RWPE2 (cell line): Measurements from ENCODE around the gene LINC00632.

ENCODE experiments used
- ATAC-seq: fragments of 200-7000 bp; cut with Tn5 transposase; 3 replicates; pipeline ENCODE4 v1.9.1; 2021; ENCODE audit warnings: low read depth
- DNase-seq: peaks from one replicate; pipeline ENCODE4 v3.0.0-alpha.2; 2020; ENCODE audit warnings: low spot score
- H3K27ac ChIP-seq: fragments of 450-650 bp; 2 replicates; pipeline ENCODE4 v1.5.1; 2017; ENCODE audit warnings: mild to moderate bottlenecking; ENCODE audit not compliant: poor library complexity, severe bottlenecking
- H3K27me3 ChIP-seq: fragments of 250-450 bp; sonication (Bioruptor Pico); 2 replicates; pipeline ENCODE4 v1.5.1; 2021; ENCODE audit warnings: mild to moderate bottlenecking, moderate library complexity; ENCODE audit not compliant: insufficient read depth, poor library complexity, severe bottlenecking
- H3K36me3 ChIP-seq: fragments of 250-450 bp; sonication (Bioruptor Pico); 2 replicates; pipeline ENCODE4 v1.5.1; 2020; ENCODE audit warnings: low read depth, mild to moderate bottlenecking, moderate library complexity
- H3K4me1 ChIP-seq: fragments of 250-450 bp; sonication (Bioruptor Pico); 2 replicates; pipeline ENCODE4 v1.5.1; 2021; ENCODE audit warnings: mild to moderate bottlenecking, moderate library complexity; ENCODE audit not compliant: insufficient read depth, poor library complexity, severe bottlenecking
- H3K4me3 ChIP-seq: fragments of 250-450 bp; sonication (Bioruptor Pico); 2 replicates; pipeline ENCODE4 v1.5.1; 2021; ENCODE audit warnings: mild to moderate bottlenecking, moderate library complexity; ENCODE audit not compliant: severe bottlenecking
- H3K9me3 ChIP-seq: fragments of 250-450 bp; sonication (Bioruptor Pico); 2 replicates; pipeline ENCODE4 v1.5.1; 2021; ENCODE audit warnings: mild to moderate bottlenecking, moderate library complexity; ENCODE audit not compliant: severe bottlenecking
- CTCF ChIP-seq: fragments of 450-650 bp; IDR thresholded peaks from one replicate; pipeline ENCODE4 v1.5.1; 2017; ENCODE audit warnings: mild to moderate bottlenecking, moderate library complexity; ENCODE audit not compliant: poor library complexity, severe bottlenecking

Gene LINC00632

GRCh38 chrX:140804292-140804691 lies 94.7 kb downstream of the LINC00632 start:
- H3K9me3 ChIP-seq = no peaks in the 10 kb centered on the region
- no peaks in the 10 kb centered on the region for H3K27me3 ChIP-seq
- no peak overlapping the region for H3K27ac ChIP-seq
- no peaks in the 10 kb centered on the region for H3K36me3 ChIP-seq
- no peak overlapping the region for H3K4me3 ChIP-seq
- no peak for TF ChIP-seq CTCF
- no peaks in the 10 kb centered on the region for H3K4me1 ChIP-seq
- no peak for ATAC-seq
- no peak for DNase-seq

GRCh38 chrX:140815868-140816267 lies 106.3 kb downstream of the LINC00632 start:
- no peak overlapping the region for H3K27ac ChIP-seq
- no peak for TF ChIP-seq CTCF
- no peaks in the 10 kb centered on the region for H3K4me1 ChIP-seq
- peak; percentile 50 for ATAC-seq
- no peaks in the 10 kb centered on the region for H3K27me3 ChIP-seq
- H3K36me3 ChIP-seq = no peaks in the 10 kb centered on the region
- no peak for DNase-seq
- H3K9me3 ChIP-seq = no peaks in the 10 kb centered on the region
- H3K4me3 ChIP-seq = no peak overlapping the region

GRCh38 chrX:140817943-140818342 lies 108.4 kb downstream of the LINC00632 start:
- H3K36me3 ChIP-seq = no peaks in the 10 kb centered on the region
- ATAC-seq (no peak), DNase-seq (no peak)
- H3K27ac ChIP-seq = no peak overlapping the region
- no peaks in the 10 kb centered on the region for H3K27me3 ChIP-seq
- H3K9me3 ChIP-seq = no peaks in the 10 kb centered on the region
- peak; percentile 61 for TF ChIP-seq CTCF
- H3K4me3 ChIP-seq = no peak overlapping the region
- no peaks in the 10 kb centered on the region for H3K4me1 ChIP-seq

GRCh38 chrX:140821280-140821679 lies 111.7 kb downstream of the LINC00632 start:
- no peak for DNase-seq
- no peak for ATAC-seq
- no peak for TF ChIP-seq CTCF
- no peaks in the 10 kb centered on the region for H3K4me1 ChIP-seq
- no peak overlapping the region for H3K4me3 ChIP-seq
- no peak overlapping the region for H3K27ac ChIP-seq
- H3K36me3 ChIP-seq = no peaks in the 10 kb centered on the region
- no peaks in the 10 kb centered on the region for H3K9me3 ChIP-seq
- no peaks in the 10 kb centered on the region for H3K27me3 ChIP-seq

- no peaks in the 10 kb centered on the region for H3K27me3 ChIP-seq
Measured at GRCh38 chrX:140822184-140822583, 112.6 kb downstream of the LINC00632 start.

More at GRCh38 chrX:140822184-140822583, 112.6 kb downstream of the LINC00632 start:
- no peak for DNase-seq
- Histone ChIP-seq H3K4me1 (no peaks in the 10 kb centered on the region), H3K36me3 (no peaks in the 10 kb centered on the region), H3K4me3 (no peak overlapping the region), H3K27ac (no peak overlapping the region), H3K9me3 (no peaks in the 10 kb centered on the region)
- ATAC-seq = no peak
- no peak for TF ChIP-seq CTCF
